HCT116 (cell line): Measurements from ENCODE around the gene RIMBP3C.

Experiments used
- EZH2 ChIP-seq: fragments of 200-600 bp; sonication (generic); IDR thresholded peaks from 2 replicates; pipeline ENCODE4 v1.6.1; 2017; ENCODE audit warnings: antibody characterized with exemption, mixed run types
- POLR2A ChIP-seq: IDR thresholded peaks from 2 replicates; pipeline ENCODE4 v1.7.0; 2011; ENCODE audit warnings: borderline replicate concordance; ENCODE audit not compliant: insufficient read depth, insufficient read length; ENCODE audit errors: extremely low read depth
- ZNF274 ChIP-seq: fragments of 200-500 bp; sonication (Bioruptor generic); IDR thresholded peaks from 2 replicates; pipeline ENCODE4 v1.6.1; 2014; ENCODE audit warnings: mild to moderate bottlenecking, low read depth, low read length, inconsistent platforms
- TF ChIP-seq, protein P1 (sequence below), 3 experiments: fragments of 200-600 bp in 1 of 3; sonication (generic) in 1 of 3; IDR thresholded peaks in 2 of 3; conservative IDR thresholded peaks in 1 of 3; 2 replicates each; pipeline ENCODE4 v1.5.1; 2012 to 2017; ENCODE audit warnings: low read depth in 2 of 3, low read length in 2 of 3, antibody characterized with exemption in 1 of 3, borderline replicate concordance in 1 of 3, control low read depth in 1 of 3, mild to moderate bottlenecking in 1 of 3, mixed read lengths in 1 of 3, mixed run types in 1 of 3, moderate library complexity in 1 of 3; ENCODE audit not compliant: insufficient read depth in 1 of 3
- TF ChIP-seq, protein P2 (sequence below): IDR thresholded peaks from 2 replicates; pipeline ENCODE4 v1.6.1; 2012

DNA sequence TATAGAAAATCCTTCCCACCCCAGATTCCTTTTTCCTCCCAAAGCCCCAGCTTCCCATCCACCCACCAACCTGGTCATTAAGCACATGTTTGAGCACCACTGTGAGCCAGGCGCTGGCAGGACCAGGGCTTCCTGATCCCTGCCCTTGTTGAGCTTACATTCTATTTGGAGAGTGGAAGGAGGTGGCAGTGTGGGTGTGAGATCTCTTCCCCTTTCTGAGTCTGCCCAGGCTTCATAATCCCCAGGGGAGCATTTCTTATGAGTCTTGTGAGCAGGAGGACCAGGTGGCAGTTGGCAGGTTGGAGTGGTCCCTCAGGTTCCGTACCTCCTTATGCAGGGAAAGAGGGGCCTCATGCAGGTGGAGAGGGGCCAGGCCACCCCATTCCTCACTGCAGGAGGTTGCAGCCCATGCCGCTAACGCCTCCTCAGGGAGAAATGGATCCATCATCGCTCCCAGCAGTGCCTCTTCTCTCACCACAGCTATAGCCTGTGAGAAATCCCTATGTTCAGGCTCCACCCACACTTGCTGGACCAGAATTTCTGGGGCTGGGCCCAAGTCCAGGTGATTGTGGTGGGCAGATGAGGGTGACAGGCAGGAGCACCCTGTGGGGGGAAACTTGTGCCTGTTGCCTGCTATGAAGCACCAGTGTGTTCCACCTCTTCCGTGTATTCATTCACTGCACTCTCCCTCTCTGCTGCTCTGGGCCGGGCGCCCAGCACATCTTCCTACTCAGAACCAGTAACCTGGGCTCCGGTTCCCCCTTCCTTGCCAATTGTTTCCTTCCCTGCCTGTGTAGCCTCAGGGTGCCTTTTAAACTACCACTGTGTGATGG, 39.8 kb upstream of the RIMBP3C start:
- TF ChIP-seq, protein P1, sequence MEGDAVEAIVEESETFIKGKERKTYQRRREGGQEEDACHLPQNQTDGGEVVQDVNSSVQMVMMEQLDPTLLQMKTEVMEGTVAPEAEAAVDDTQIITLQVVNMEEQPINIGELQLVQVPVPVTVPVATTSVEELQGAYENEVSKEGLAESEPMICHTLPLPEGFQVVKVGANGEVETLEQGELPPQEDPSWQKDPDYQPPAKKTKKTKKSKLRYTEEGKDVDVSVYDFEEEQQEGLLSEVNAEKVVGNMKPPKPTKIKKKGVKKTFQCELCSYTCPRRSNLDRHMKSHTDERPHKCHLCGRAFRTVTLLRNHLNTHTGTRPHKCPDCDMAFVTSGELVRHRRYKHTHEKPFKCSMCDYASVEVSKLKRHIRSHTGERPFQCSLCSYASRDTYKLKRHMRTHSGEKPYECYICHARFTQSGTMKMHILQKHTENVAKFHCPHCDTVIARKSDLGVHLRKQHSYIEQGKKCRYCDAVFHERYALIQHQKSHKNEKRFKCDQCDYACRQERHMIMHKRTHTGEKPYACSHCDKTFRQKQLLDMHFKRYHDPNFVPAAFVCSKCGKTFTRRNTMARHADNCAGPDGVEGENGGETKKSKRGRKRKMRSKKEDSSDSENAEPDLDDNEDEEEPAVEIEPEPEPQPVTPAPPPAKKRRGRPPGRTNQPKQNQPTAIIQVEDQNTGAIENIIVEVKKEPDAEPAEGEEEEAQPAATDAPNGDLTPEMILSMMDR (IDR thresholded peaks at IDR 0.05 in 2 of 3, conservative IDR thresholded peaks at IDR 0.05 in 1 of 3; ENCODE audit: borderline replicate concordance in 1 of 3, insufficient read depth in 1 of 3, low read depth in 2 of 3, low read length in 2 of 3), result no peak
- no peak for TF ChIP-seq POLR2A
- TF ChIP-seq ZNF274, result no peak
- TF ChIP-seq, protein P2, sequence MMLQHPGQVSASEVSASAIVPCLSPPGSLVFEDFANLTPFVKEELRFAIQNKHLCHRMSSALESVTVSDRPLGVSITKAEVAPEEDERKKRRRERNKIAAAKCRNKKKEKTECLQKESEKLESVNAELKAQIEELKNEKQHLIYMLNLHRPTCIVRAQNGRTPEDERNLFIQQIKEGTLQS, result no peak
- TF ChIP-seq EZH2, result no peak
